ENCODE measurements around the gene CUBN. TPM values are rescaled to one million over a fixed set of nuclear protein-coding genes. Genes with fewer than 3 reads are reported as not detected.

The CUBN gene
- polyA plus RNA-seq, 4 donors, result 0.18 to 161 TPM; not detected in 2

DNA sequence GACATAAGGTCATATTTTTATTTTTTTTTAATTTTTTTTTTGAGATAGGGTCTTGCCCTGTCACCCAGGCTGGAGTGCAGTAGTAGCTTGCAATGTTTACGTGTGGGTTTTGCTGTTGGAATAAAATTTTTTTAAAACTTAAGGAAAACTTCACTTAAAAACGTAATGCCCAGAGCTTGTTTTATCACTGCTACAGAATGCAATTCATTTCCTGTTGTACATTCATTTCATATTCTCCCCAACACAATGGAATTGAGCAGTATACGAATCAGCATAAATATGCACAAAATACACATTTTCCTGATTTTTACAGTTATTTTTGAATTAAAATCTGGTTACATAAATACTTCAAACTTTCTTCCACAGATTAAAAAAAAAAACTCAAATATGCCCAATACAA is 352.7 kb downstream of the CUBN start:
- Histone ChIP-seq H3K36me3 (ENCODE audit: control insufficient read depth in 3 of 3, insufficient read depth in 2 of 3, low read depth in 1 of 3, low read length in 3 of 3) (peaks cover 0 to 5% (median 0%) of the 10 kb centered on the region in 3 donors), H3K4me1 (ENCODE audit: control insufficient read depth in 3 of 3, insufficient read depth in 2 of 3, low read depth in 1 of 3, low read length in 2 of 3) (no peaks in the 10 kb centered on the region), H3K4me3 (ENCODE audit: low read depth in 1 of 3, low read length in 3 of 3) (no peak overlapping the region), H3K9me3 (ENCODE audit: control insufficient read depth in 2 of 2, insufficient read depth in 1 of 2, low read depth in 1 of 2, low read length in 1 of 2) (no peaks in the 10 kb centered on the region), H3K27me3 (ENCODE audit: control insufficient read depth in 3 of 3, insufficient read depth in 3 of 3, low read length in 3 of 3) (no peaks in the 10 kb centered on the region), H3K27ac (ENCODE audit: low read depth in 1 of 3, low read length in 2 of 3) (no peak overlapping the region)
- FAIRE-seq (no peak), DNase-seq (no peak)
- WGBS, 3 donors, result 80 to 92% (median 87%) methylated on average over 3 of the region's 3 CpGs

Other genes with a start within 250 kb of the CUBN start
- 1 to 10 TPM; 1.4 to 6.0 (median 1.9) TPM for gene TRDMT1, start 71.9 kb upstream of the CUBN start, polyA plus RNA-seq
- gene VIM, start 98.4 kb upstream of the CUBN start, polyA plus RNA-seq, result 100 to 1,000 TPM in 3 of 4 donors, 10 to 100 TPM in 1; 21.2 to 531 (median 258) TPM